Bone marrow (tissue), 2 donors: ENCODE results near the gene CD34.
"Not testable (repeated sequence)": the region's sequence is repeated elsewhere in the genome, so short reads cannot be mapped to it uniquely, and the experiment has no call there.

ENCODE experiments used
- DNase-seq, 2 donors: peaks; one replicate each; lab custom pipeline; 2025; lab: John Stamatoyannopoulos, UW

Gene CD34

GRCh38 chr1:207898836-207899235 is 12.1 kb downstream of the CD34 start:
- no peak for DNase-seq

GRCh38 chr1:207898260-207898659 is 12.7 kb downstream of the CD34 start:
- DNase-seq, result no peak

- DNase-seq, result no peak
These were observed 13.7 kb downstream of the CD34 start for GRCh38 chr1:207897188-207897587.

GRCh38 chr1:207896547-207896946 is 14.4 kb downstream of the CD34 start:
- no peak for DNase-seq

GRCh38 chr1:207894704-207895103 is 16.2 kb downstream of the CD34 start:
- no peak for DNase-seq

- no peak for DNase-seq
These were observed 17.0 kb downstream of the CD34 start for GRCh38 chr1:207893737-207894582.

GRCh38 chr1:207892764-207893163 is 18.2 kb downstream of the CD34 start:
- no peak for DNase-seq

- DNase-seq, result no peak
These were observed 19.8 kb downstream of the CD34 start for GRCh38 chr1:207891148-207891547.

GRCh38 chr1:207890136-207890738 is 20.7 kb downstream of the CD34 start:
- DNase-seq, result peak in 1 of 2 donors; percentile 69

- no peak for DNase-seq
These were observed 22.3 kb downstream of the CD34 start for GRCh38 chr1:207888652-207889051.

GRCh38 chr1:207887542-207888201 is 23.3 kb downstream of the CD34 start:
- no peak for DNase-seq

- no peak for DNase-seq
These were observed 24.7 kb downstream of the CD34 start for GRCh38 chr1:207886227-207886626.

GRCh38 chr1:207885129-207886032 is 25.5 kb downstream of the CD34 start:
- peak; percentile 38 to 66 for DNase-seq

- no peak for DNase-seq
These were observed 26.5 kb downstream of the CD34 start for GRCh38 chr1:207884266-207885029.

GRCh38 chr1:207883660-207884250 is 27.2 kb downstream of the CD34 start:
- no peak for DNase-seq

GRCh38 chr1:207883104-207883651 is 27.7 kb downstream of the CD34 start:
- DNase-seq, result no peak

GRCh38 chr1:207882692-207883091 is 28.2 kb downstream of the CD34 start:
- DNase-seq, result no peak

GRCh38 chr1:207878939-207879338 is 32.0 kb downstream of the CD34 start:
- DNase-seq, result no peak

- DNase-seq, result not testable (repeated sequence)
These were observed 33.0 kb downstream of the CD34 start for GRCh38 chr1:207877914-207878313.

- DNase-seq, result no peak
These were observed 34.8 kb downstream of the CD34 start for GRCh38 chr1:207876131-207876530.
